Stimulated activated naive B cell treated with anti-CD40 and anti-IgM and Interleukin-4, amounts not matched to agents 10 μg/mL and 1 μg/mL and 100 μg/mL, for 72 hours (primary cell): Measurements from ENCODE around the gene TBATA.

ENCODE experiments used
- ATAC-seq, 2 donors: fragments of 150-1000 bp; cut with Tn5 transposase; replicated peaks; 2 replicates each; pipeline ENCODE4 v1.10.0; 2021; ENCODE audit warnings: moderate library complexity in 1 of 2
- DNase-seq: peaks from one replicate; pipeline ENCODE4 v3.0.0; 2021
- H3K27ac Mint-ChIP-seq: one replicate; pipeline ENCODE4 v1.8.0; 2022; ENCODE audit warnings: mild to moderate bottlenecking, mixed read lengths
- H3K27me3 Mint-ChIP-seq, 2 donors: one replicate each; pipeline ENCODE4 v1.8.0; 2022; ENCODE audit warnings: mixed read lengths in 2 of 2
- H3K36me3 Mint-ChIP-seq, 2 donors: one replicate each; pipeline ENCODE4 v1.8.0; 2022; ENCODE audit warnings: mixed read lengths in 2 of 2, mild to moderate bottlenecking in 1 of 2
- H3K4me1 Mint-ChIP-seq, 2 donors: one replicate each; pipeline ENCODE4 v1.8.0; 2022; ENCODE audit warnings: mixed read lengths in 2 of 2, mild to moderate bottlenecking in 1 of 2
- H3K4me3 Mint-ChIP-seq, 2 donors: one replicate each; pipeline ENCODE4 v1.8.0; 2022; ENCODE audit warnings: mild to moderate bottlenecking in 2 of 2, mixed read lengths in 2 of 2, moderate library complexity in 1 of 2
- H3K9me3 Mint-ChIP-seq, 2 donors: one replicate each; pipeline ENCODE4 v1.8.0; 2022; ENCODE audit warnings: mixed read lengths in 2 of 2, mild to moderate bottlenecking in 1 of 2

Gene TBATA

DNA sequence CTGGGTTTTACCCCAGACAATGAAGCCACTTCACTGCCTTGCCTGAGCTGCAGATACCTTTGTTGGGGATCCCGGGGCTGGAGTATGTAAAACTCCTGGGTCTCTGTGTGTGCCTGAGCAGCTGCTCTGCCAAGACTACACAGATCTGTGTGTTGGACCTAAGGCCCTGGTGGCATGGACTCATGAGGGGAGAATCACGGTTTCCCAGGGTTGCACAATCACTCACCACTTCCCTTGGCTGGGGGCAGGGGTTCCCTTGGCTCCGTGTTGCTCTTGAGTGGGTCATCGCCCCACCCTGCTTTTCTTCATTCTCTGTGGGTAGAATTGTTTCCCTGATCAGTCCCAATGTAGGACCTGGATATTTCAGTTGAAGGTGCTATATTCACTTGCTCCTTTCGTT is 13.9 kb upstream of the TBATA start:
- Mint-ChIP-seq H3K9me3 (no peaks in the 10 kb centered on the region), H3K27me3 (peaks cover 7 to 26% of the 10 kb centered on the region in 2 donors), H3K27ac (no peak overlapping the region), H3K4me3 (no peak overlapping the region), H3K36me3 (no peaks in the 10 kb centered on the region), H3K4me1 (no peaks in the 10 kb centered on the region)
- ATAC-seq (no peak), DNase-seq (no peak)

DNA sequence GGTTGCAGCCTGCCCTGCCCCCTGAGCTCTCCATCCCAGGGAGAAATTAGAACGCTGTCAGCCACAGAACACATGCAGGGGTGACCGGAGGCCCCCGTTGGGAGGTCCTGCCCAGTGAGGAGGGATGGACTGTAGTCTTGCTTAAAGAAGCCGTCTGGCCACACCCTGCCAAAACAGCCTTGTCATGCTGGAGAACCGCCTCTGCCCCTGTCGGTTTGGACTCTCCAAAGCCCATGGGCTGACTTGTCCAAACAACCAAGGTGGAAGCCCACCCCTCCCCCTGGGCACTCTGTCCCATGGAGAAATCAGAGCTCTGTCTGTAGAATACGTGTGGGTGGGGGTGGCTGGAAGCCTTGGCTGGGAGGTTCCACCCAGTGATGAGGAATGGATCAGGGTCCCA is 12.7 kb upstream of the TBATA start:
- no peak overlapping the region for H3K27ac Mint-ChIP-seq
- H3K27me3 Mint-ChIP-seq, result peaks cover 7 to 26% of the 10 kb centered on the region in 2 donors
- no peaks in the 10 kb centered on the region for H3K4me1 Mint-ChIP-seq
- no peaks in the 10 kb centered on the region for H3K36me3 Mint-ChIP-seq
- H3K4me3 Mint-ChIP-seq, result no peak overlapping the region
- DNase-seq, result no peak
- ATAC-seq, result no peak
- no peaks in the 10 kb centered on the region for H3K9me3 Mint-ChIP-seq

DNA sequence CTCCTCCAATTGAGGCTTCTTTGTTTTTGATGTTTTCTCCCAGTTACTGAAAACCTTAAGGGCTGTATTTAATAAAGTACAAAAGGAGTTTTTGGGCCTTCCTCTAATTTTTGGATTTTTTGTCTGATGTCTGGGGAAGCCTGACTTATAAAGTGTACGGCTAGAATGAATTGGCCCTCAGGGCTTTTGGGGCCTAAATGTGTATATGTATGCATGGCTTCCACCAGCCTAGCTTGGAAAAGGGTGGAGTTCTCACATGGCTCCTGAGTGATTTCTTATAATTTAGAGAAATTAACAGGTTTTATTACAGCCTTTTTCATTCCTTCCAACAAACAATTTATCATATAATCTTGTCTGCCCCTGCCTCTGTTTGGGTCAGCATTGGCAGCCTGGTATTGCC is 10.4 kb upstream of the TBATA start:
- no peak for ATAC-seq
- Mint-ChIP-seq H3K4me3 (no peak overlapping the region), H3K27ac (no peak overlapping the region), H3K27me3 (peaks cover 23 to 34% of the 10 kb centered on the region in 2 donors), H3K36me3 (no peaks in the 10 kb centered on the region), H3K9me3 (no peaks in the 10 kb centered on the region), H3K4me1 (no peaks in the 10 kb centered on the region)
- no peak for DNase-seq

DNA sequence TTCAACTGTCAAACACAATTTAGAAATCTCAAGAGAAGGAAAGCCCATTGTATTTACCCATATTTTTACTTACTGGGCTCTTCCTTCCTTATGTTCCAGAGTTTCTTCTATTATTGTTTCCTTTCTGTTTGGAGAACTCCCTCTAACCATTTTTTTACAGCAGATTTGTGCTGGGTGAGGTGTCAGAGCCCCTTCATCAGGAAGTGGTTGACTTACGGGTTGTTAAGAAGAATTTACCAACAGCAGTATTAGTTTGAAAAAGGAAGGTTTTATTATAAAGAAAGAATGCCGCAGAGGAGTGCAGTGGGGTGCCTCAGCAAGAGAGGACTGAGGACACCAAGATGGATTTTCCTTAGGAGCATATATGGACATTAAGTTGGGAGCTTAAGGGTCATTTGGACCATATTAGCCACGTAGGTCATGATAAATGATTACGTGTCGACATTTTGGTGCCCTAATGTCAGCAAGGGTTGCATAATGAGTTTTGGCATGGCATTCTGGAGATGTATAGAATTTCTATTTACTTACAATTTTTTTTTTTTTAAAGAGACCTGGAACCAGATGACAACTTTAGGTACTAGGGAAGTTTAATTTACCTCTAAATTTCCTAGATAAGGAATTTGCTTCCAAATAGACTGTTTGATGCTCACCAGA is 6.3 kb upstream of the TBATA start:
- no peaks in the 10 kb centered on the region for H3K36me3 Mint-ChIP-seq
- no peak overlapping the region for H3K27ac Mint-ChIP-seq
- peaks cover 2 to 4% of the 10 kb centered on the region in 2 donors for H3K4me1 Mint-ChIP-seq
- no peak overlapping the region for H3K4me3 Mint-ChIP-seq
- peaks cover 15 to 22% of the 10 kb centered on the region in 2 donors for H3K27me3 Mint-ChIP-seq
- no peaks in the 10 kb centered on the region for H3K9me3 Mint-ChIP-seq
- ATAC-seq (no peak), DNase-seq (no peak)

DNA sequence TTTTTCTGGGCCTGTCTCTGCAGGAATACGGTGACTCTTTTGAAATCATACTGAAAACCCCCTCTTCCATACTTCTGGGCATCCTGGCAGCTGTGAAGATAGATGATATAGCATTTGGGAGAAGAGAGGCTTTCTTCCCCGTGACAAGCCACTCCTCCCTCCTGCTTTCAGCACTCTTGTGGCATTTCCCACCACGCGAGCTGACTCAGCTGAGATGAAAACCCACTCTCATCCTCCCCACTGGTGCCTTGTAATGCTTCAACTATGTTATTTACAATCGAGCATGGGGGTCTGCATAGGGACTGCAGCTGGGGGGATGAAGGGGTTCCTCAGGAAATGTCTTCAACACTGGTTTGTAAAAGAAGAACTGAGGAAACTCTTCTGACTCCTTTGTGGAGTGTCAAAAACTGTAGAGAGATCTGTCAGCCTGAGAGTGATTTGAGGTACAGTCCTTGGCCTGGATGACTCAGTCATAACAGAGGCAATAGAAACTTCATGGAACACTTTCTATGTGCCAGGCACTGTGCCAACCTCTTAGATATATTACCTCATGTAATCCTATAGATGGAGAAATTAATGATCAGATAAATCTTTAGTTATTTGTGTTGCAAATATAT is 1.7 kb upstream of the TBATA start:
- DNase-seq, result no peak
- Mint-ChIP-seq H3K27me3 (peaks cover 18% of the 10 kb centered on the region in 2 donors), H3K9me3 (no peaks in the 10 kb centered on the region), H3K36me3 (no peaks in the 10 kb centered on the region), H3K4me1 (peaks cover 2 to 4% of the 10 kb centered on the region in 2 donors), H3K27ac (peak overlapping the region; percentile 20), H3K4me3 (no peak overlapping the region)
- ATAC-seq, result peak; percentile 25 to 61

DNA sequence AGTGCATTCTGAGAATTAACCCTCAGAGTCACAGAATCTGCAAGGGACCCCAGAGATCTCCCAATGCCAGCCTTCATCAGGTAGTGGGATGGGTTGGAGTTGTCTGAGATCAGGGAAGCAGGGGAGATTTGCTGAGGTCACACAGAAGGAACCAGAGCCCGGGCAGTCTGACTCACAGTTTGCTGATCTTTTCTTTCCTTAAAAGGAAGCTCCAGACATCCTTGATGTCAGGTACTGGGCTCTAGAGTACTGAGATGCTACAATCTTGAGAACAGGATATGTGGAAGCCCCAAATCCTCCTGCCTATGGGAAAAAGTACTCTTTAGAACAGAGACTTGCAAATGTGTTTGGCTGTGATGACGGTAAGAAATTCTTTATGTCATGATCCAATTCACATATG is 706 bp downstream of the TBATA start:
- Mint-ChIP-seq H3K4me3 (no peak overlapping the region), H3K9me3 (no peaks in the 10 kb centered on the region), H3K27me3 (peaks cover 8% of the 10 kb centered on the region in 2 donors), H3K36me3 (no peaks in the 10 kb centered on the region), H3K27ac (no peak overlapping the region), H3K4me1 (peaks cover 2 to 4% of the 10 kb centered on the region in 2 donors)
- no peak for DNase-seq
- no peak for ATAC-seq

DNA sequence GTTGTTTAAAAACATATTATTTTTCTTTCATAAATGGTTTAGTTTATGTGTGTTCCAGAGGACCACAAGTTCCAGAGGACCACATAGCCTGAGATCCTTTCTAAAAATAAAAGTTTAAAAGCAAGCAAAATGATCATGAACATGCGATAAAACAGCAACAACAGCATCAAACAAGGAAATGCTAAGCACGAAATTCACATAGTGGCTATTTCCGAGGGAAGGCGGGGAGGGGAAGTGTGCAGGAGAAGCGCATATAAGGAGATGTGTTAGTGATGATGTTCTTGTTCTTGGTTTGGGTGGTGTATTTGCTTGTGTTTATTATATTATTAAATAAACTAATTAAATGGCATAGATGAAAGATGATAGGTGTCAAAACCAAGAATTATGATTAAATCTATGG is 1.2 kb downstream of the TBATA start:
- Mint-ChIP-seq H3K4me1 (peaks cover 2 to 4% of the 10 kb centered on the region in 2 donors), H3K4me3 (no peak overlapping the region), H3K27ac (no peak overlapping the region), H3K27me3 (peaks cover 8% of the 10 kb centered on the region in 2 donors), H3K9me3 (no peaks in the 10 kb centered on the region), H3K36me3 (no peaks in the 10 kb centered on the region)
- ATAC-seq, result no peak
- no peak for DNase-seq

DNA sequence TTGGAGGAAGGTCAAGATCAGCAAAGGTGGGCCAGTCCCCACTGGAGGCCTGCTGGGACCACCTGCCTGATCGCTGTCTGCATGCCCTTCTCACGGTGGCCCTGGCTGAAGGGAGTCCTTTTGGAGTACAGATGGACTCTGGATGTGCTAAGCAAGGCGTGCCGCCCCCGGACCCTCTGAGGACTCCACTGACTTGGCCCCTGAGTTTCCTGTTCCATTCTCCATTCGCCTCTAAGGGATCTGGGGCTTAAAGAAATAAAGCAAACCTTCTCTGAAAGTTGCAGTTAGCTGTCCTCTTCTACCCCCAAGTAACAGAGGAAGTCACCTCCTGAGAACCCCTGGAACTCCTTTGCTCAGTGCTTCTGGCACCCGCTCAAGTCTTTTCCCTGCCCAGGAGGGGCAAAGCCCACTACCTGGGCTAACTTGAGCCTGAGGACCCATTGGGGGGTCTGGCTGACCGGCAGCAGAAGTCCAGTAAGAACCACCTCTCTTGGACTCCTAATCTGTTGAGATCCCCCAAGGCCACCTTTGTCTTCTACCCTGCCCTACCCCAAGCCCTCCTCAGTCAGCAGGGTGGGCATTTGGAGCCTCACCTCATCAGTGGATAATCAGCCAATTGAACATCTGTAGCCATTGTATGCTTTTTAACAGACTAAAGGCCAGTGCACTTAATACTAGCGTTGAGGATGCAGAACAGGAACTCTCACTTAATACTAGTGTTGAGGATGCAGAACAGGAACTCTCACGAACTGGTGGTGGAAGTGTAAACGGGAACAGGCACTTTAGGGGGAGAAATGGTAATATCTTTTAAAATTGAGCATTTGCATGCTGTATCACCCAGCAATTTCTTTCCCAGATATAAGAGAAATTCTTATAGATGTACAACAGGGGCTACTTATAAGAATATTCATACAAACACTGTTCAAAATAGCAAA is 2.2 kb downstream of the TBATA start:
- Mint-ChIP-seq H3K27ac (no peak overlapping the region), H3K27me3 (peaks cover 8% of the 10 kb centered on the region in 2 donors), H3K9me3 (no peaks in the 10 kb centered on the region), H3K36me3 (no peaks in the 10 kb centered on the region), H3K4me3 (no peak overlapping the region), H3K4me1 (peaks cover 2 to 4% of the 10 kb centered on the region in 2 donors)
- ATAC-seq, result no peak
- no peak for DNase-seq

DNA sequence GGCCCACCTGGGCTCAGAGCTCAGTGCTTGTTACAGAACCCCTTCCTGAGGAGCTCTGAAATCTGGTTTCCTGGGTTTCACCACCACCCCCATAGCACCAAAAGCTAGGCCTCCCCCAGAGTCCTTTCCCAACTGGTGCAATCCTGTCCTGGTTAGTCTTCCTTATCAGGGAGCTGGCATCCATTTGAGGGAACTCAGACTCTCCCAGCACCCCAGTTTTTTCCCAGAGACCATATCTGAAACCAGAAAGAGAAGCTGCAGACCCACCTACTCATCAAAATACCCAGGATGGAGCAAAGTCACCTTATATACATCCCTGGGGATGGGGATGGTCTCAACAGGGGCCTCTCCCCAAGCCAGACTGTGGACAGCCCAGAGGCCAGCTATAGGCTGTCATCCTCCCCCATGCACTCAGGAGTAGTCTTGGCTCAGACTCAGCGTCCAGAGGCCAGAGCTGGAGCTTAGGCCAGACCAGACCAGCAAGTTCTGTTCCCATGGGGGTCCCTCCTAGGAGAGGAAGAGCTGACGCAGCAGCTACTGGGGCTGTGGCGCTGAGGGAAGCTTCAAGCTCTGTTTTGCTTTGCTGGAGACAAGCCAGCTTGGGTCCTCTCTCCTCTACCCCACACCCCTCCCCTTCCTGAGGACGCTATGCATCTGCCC is 3.0 kb downstream of the TBATA start:
- Mint-ChIP-seq H3K4me3 (no peak overlapping the region), H3K27me3 (peaks cover 8% of the 10 kb centered on the region in 2 donors), H3K9me3 (no peaks in the 10 kb centered on the region), H3K36me3 (no peaks in the 10 kb centered on the region), H3K27ac (no peak overlapping the region), H3K4me1 (peaks cover 2 to 4% of the 10 kb centered on the region in 2 donors)
- no peak for ATAC-seq
- DNase-seq, result no peak

DNA sequence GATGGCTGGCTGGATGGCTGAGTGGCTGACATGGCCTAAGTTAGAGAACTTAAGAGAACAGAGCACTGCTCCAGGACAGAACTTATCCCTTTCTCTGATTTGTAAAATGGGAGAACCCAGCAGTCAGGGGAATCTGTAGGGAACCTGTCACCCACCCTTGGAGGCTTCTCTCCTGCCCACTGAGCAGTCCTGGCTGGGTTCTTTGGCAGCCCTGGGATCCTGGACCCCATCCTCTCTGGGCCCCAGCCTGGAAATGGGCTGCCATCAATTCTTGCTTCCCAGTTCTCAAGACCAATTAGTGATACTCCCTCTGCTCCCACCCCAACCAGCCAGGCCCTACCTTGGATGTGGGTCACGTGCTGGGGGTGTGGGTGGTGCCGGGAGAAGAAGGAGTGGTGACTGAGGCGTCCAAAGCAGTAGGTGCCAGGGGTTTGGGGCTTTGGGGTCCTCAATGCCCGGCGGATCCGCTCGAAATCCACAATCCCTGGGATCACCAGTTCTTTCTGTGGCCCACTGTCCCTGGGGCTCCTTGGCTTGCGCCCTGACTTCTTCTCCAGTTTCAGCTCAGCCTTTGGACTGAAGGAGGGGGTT is 3.6 kb downstream of the TBATA start:
- H3K27ac Mint-ChIP-seq, result no peak overlapping the region
- no peaks in the 10 kb centered on the region for H3K36me3 Mint-ChIP-seq
- no peaks in the 10 kb centered on the region for H3K4me1 Mint-ChIP-seq
- ATAC-seq (no peak), DNase-seq (no peak)
- H3K9me3 Mint-ChIP-seq, result no peaks in the 10 kb centered on the region
- peaks cover 4 to 8% of the 10 kb centered on the region in 2 donors for H3K27me3 Mint-ChIP-seq
- no peak overlapping the region for H3K4me3 Mint-ChIP-seq

DNA sequence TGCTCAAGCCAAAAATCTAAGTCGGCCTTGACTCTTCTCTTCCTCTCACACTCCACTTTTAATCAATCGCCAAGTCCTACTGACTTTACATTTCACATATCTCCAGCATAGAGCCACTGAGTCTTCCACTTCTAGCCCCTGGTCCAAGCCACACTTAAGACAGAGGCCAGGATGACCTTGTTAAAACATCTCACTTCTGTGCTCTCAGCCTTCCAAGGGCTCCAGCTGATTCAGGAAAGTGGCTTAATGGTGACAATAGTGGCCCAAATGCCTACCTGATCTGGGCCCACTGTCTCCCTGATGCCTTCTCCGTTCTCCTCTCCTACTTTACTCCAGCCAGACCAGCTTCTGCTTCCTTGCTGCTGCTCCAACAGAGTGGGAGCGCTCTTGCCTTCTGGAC is 4.4 kb downstream of the TBATA start:
- Mint-ChIP-seq H3K27ac (no peak overlapping the region), H3K27me3 (peaks cover 4 to 8% of the 10 kb centered on the region in 2 donors)
- no peak for ATAC-seq

DNA sequence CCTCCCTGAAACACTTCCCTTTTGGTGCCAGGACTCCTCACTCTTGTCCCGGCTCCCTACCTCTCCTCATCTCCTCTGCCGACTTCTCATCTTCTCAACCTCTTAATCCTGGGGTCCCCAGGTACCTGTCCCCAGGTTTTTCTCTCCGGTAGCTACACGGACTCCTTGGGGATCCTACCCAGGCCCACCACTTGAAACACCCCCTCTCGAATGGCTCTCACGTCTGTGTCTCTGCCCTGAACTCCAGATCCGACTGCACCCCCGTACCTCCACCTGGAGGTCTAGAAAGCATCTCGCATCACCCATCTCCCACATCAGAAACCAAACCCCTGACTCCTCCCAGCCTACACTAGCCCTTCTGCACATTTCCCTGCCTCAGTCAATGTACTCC is 4.8 kb downstream of the TBATA start:
- Mint-ChIP-seq H3K4me3 (no peak overlapping the region), H3K9me3 (no peaks in the 10 kb centered on the region)
- no peak for ATAC-seq

More for the DNA sequence above, 4.4 kb downstream of the TBATA start:
- no peaks in the 10 kb centered on the region for H3K4me1 Mint-ChIP-seq
- no peaks in the 10 kb centered on the region for H3K36me3 Mint-ChIP-seq
- DNase-seq, result no peak
- no peak overlapping the region for H3K4me3 Mint-ChIP-seq
- H3K9me3 Mint-ChIP-seq, result no peaks in the 10 kb centered on the region

DNA sequence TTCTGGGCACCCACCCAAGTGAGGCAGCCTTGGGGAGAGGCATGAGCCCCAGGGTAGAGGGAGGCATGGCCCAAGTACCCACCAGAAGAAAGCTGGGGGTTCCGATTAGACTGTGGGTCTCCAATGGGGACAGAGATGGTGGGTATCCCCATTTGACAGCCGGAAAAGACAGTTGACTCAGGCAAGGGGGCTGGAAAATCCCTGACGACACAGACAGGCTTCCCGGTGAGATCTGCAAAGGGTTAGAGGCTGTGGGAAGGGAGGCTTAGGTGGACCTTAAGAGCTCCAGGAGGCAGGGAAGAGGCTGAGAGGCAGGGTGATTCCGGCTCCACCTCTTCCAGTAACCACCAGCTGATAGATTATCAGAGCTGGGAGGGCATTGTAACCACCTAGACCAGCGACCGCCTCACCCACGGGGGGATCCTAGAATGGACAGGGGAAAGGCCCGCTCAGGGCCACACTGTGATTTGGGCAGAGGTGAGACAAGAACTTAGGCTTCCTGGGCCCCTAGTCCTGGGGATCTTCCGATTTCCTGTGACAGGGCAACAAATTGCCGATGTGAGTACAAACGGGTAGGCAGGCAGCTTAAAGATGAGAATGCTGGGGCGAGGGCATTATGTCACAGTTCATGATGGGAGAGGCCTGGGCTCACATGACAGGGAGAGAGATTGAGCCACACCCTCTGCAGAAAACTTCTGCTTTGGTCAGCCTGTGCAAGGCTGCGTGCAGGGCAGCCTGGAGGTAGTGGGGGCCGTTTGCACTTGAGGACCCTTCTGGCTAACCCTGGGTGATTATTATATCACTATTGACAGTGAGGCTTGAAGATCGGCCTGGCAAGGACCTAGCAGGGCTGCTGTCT is 5.4 kb downstream of the TBATA start:
- H3K27me3 Mint-ChIP-seq, result peaks cover 4 to 8% of the 10 kb centered on the region in 2 donors
- H3K9me3 Mint-ChIP-seq, result no peaks in the 10 kb centered on the region
- no peak for ATAC-seq
- no peak overlapping the region for H3K4me3 Mint-ChIP-seq
- H3K27ac Mint-ChIP-seq, result no peak overlapping the region
- H3K36me3 Mint-ChIP-seq, result no peaks in the 10 kb centered on the region
- H3K4me1 Mint-ChIP-seq, result no peaks in the 10 kb centered on the region
- DNase-seq, result no peak

More for the DNA sequence above, 4.8 kb downstream of the TBATA start:
- no peaks in the 10 kb centered on the region for H3K36me3 Mint-ChIP-seq
- H3K27me3 Mint-ChIP-seq, result peaks cover 4 to 8% of the 10 kb centered on the region in 2 donors
- H3K27ac Mint-ChIP-seq, result no peak overlapping the region
- H3K4me1 Mint-ChIP-seq, result no peaks in the 10 kb centered on the region
- no peak for DNase-seq
